HG03135 (cell line): Measurements from ENCODE around the gene ATP5F1A.
"Not testable (repeated sequence)": the region's sequence is repeated elsewhere in the genome, so short reads cannot be mapped to it uniquely, and the experiment has no call there.

Experiments used
- ATAC-seq: cut with Tn5 transposase; IDR thresholded peaks from one replicate; pipeline ENCODE4 v1.9.1; 2021; ENCODE audit warnings: mild to moderate bottlenecking, moderate library complexity; ENCODE audit not compliant: unreplicated experiment

ATP5F1A gene

GRCh38 chr18:46048641-46049040, 49.5 kb downstream of the ATP5F1A start:
- no peak for ATAC-seq

GRCh38 chr18:46047369-46047768, 50.7 kb downstream of the ATP5F1A start:
- not testable (repeated sequence) for ATAC-seq

GRCh38 chr18:46046688-46047087, 51.4 kb downstream of the ATP5F1A start:
- no peak for ATAC-seq

GRCh38 chr18:46046126-46046525, 52.0 kb downstream of the ATP5F1A start:
- ATAC-seq, result no peak

GRCh38 chr18:46042571-46043123, 55.4 kb downstream of the ATP5F1A start:
- no peak for ATAC-seq

- ATAC-seq, result no peak
These were observed 57.4 kb downstream of the ATP5F1A start for GRCh38 chr18:46040747-46041104.

GRCh38 chr18:46040033-46040746, 57.9 kb downstream of the ATP5F1A start:
- no peak for ATAC-seq

GRCh38 chr18:46037512-46038305, 60.4 kb downstream of the ATP5F1A start:
- ATAC-seq, result no peak

- no peak for ATAC-seq
These were observed 62.1 kb downstream of the ATP5F1A start for GRCh38 chr18:46035696-46036680.

GRCh38 chr18:46034230-46034629, 63.9 kb downstream of the ATP5F1A start:
- ATAC-seq, result no peak

- no peak for ATAC-seq
These were observed 66.4 kb downstream of the ATP5F1A start for GRCh38 chr18:46031741-46032140.
